Measurements from ENCODE around the gene CD300LF.

DNA sequence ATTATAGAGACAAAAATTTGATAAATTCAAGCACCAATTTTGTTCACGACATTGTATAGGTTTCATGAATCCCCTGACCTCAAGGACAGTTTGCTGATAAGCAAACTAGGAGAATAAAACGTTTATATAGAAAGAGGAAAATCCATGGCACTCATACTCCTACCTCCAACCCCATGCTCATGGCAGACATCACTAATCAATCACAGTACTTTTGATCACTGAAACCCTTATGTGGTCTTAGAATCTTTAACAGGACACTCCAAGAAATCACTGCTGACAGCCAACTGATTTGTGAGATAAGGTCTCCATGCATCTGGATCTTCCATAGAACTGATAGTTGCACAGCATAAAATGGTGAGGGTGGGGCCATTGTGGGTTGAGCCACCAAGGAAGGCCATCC lies 31.0 kb upstream of the CD300LF start:
- TF ChIP-seq POLR2A (IDR thresholded peaks at IDR 0.05) = no peak
- TF ChIP-seq, protein P1, sequence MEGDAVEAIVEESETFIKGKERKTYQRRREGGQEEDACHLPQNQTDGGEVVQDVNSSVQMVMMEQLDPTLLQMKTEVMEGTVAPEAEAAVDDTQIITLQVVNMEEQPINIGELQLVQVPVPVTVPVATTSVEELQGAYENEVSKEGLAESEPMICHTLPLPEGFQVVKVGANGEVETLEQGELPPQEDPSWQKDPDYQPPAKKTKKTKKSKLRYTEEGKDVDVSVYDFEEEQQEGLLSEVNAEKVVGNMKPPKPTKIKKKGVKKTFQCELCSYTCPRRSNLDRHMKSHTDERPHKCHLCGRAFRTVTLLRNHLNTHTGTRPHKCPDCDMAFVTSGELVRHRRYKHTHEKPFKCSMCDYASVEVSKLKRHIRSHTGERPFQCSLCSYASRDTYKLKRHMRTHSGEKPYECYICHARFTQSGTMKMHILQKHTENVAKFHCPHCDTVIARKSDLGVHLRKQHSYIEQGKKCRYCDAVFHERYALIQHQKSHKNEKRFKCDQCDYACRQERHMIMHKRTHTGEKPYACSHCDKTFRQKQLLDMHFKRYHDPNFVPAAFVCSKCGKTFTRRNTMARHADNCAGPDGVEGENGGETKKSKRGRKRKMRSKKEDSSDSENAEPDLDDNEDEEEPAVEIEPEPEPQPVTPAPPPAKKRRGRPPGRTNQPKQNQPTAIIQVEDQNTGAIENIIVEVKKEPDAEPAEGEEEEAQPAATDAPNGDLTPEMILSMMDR (IDR thresholded peaks at IDR 0.05) = no peak
